Measurements from ENCODE around the gene MRC2.

GRCh38 chr17:62701706-62702085 is 74.2 kb downstream of the MRC2 start:
- TF ChIP-seq TAF1 (IDR thresholded peaks at IDR 0.05; ENCODE audit: low read depth): no peak
- TF ChIP-seq REST (IDR thresholded peaks at IDR 0.05; ENCODE audit: low read depth): no peak
- TF ChIP-seq TEAD4 (IDR thresholded peaks at IDR 0.05): no peak
- no peak for TF ChIP-seq EP300 (IDR thresholded peaks at IDR 0.05; ENCODE audit: borderline replicate concordance)
- no peak for TF ChIP-seq YY1 (IDR thresholded peaks at IDR 0.05; ENCODE audit: low read depth)
- no peak for TF ChIP-seq NFIC (IDR thresholded peaks at IDR 0.05)
- TF ChIP-seq USF1 (IDR thresholded peaks at IDR 0.05): no peak
- TF ChIP-seq ZBTB7A (IDR thresholded peaks at IDR 0.05; ENCODE audit: low read depth): no peak
- no peak for TF ChIP-seq FOXM1 (IDR thresholded peaks at IDR 0.05; ENCODE audit: borderline replicate concordance, low read depth)
- TF ChIP-seq MAX (IDR thresholded peaks at IDR 0.05): no peak
- no peak for TF ChIP-seq CREB1 (IDR thresholded peaks at IDR 0.05; ENCODE audit: low read depth)
- TF ChIP-seq CEBPB (IDR thresholded peaks at IDR 0.05): no peak
- TF ChIP-seq TCF12 (IDR thresholded peaks at IDR 0.05; ENCODE audit: low read depth): no peak
- no peak for TF ChIP-seq EGR1 (IDR thresholded peaks at IDR 0.05)
